Posterior cingulate gyrus (tissue), 11 donors: Measurements from ENCODE around the gene SYT8.
"Not testable (repeated sequence)": the region's sequence is repeated elsewhere in the genome, so short reads cannot be mapped to it uniquely, and the experiment has no call there.

Source experiments
- DNase-seq, 10 donors: peaks; one replicate each; pipeline versions ENCODE4 v3.0.0 to v3.0.0-alpha.2; 2020 to 2021; ENCODE audit warnings: mixed read lengths in 3 of 10
- intact Hi-C: fragments of 100-400 bp; cut with DNase I; formaldehyde crosslinking; loops from one replicate; pipeline ENCODE4 v1.15.1; 2023

The SYT8 gene

GRCh38 chr11:1834779-1835670, at the start of gene SYT8:
TSS of gene SYT8 (plus strand) at chr11:1834990. CDS start at chr11:1835106, 116 bp downstream.
- intact Hi-C loops = no loop called here
- DNase-seq = peak in 3 of 10 donors; percentile 50 to 81 (median 72)

DNA sequence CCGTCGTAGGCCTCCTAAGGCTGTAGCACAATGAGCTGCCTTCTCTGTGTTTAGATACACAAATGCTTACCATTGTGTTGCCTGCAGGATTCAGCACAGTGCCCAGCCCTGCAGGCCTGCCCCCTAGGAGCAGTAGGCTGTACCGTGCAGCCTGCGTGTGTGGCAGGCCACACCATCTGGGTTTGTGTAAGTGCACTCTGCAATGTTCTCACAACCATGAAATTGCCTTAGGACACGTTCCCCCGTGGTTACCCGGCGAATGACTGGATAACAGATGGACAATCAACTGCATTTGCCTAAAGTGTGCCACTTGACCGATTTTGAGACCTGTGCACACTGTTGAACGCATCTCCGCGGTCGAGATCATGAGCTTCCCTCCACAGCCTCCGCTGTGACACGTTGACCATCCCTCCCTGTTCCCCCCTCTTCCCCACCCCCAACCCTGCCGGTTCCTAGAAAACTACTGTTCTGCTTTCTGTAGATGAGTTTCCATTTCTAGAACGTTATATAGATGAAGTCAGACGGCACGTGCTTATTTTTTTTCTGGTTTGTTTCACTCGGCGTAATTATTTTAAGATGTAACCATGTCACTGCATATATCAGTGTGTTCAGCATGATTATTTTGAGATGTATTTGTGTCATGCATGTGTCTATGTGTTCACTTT, 48.9 kb upstream of the SYT8 start:
- intact Hi-C loops = no loop called here
- peak in 1 of 10 donors; percentile 46 for DNase-seq

DNA sequence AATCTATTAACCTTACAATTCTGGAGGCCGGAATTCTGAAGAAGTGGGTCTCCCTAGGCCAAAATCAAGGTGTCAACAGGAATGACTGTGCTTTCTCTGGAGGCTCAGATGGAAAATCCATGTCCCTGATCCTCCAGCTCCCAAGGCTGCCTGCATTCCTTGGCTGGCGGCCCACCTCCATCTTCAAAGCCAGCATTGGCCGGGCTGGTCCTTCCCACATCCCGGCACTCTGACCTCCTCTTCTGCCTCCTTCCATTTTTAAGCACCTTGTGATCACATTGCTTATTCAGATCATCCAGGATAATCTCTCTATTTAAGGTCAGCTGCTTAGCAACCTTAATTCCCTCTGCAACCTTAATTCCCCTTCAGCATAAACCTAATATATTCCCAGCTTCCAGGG, 48.3 kb upstream of the SYT8 start:
- peak in 1 of 10 donors; percentile 24 for DNase-seq
- intact Hi-C loops = no loop called here

- DNase-seq = peak in 1 of 10 donors; percentile 37
- intact Hi-C loops = no loop called here
These were observed 42.9 kb upstream of the SYT8 start for GRCh38 chr11:1791912-1792311.

DNA sequence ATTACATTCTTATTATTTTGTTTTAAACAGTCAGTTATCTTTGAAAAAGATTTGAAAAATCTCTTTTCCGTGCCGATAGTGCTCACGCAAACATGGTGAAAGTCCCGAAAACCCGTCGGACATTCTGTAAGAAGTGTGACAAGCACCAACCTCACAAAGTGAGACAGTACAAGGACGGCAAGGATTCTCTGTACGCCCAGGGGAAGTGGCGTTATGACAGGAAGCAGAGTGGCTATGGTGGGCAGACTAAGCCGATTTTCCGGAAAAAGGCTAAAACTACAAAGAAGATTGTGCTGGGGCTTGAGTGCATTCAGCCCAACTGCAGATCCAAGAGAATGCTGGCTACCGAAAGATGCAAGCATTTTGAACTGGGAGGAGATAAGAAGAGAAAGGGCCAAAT, 42.3 kb upstream of the SYT8 start:
- intact Hi-C loops = no loop called here
- DNase-seq = peak in 1 of 10 donors; percentile 21

GRCh38 chr11:1793081-1793480, 41.7 kb upstream of the SYT8 start:
- intact Hi-C loops = no loop called here
- DNase-seq = no peak

DNA sequence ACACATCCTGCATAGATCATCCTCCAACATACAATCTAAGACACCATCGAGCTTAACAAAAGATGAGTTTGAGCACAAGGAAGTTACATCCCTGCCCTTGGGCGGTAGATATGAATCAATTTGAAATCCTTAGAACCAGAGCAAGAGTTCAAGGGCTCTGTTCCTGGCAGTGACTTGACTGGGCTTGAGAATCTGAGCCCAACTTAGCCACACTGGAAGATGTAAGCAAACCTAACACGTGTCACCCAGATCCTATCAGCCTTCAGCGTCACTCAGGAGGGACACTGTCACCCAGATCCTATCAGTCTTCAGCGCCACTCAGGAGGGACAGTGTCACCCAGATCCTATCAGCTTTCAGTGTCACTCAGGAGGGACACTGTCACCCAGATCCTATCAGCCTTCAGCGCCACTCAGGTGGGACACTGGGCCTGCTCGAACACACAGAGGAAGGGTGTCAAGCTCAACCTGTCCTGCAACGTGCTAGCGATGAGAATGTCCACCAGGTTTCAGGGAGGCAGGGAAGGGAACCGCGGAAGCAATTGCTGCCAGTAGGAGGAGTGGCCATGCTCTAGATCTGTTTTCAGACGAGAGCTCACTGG, 38.3 kb upstream of the SYT8 start:
- intact Hi-C loops = no loop called here
- peak in 1 of 10 donors; percentile 35 for DNase-seq

GRCh38 chr11:1797391-1798125, 37.2 kb upstream of the SYT8 start:
- DNase-seq = peak in 1 of 10 donors; percentile 62
- intact Hi-C loops = no loop called here

DNA sequence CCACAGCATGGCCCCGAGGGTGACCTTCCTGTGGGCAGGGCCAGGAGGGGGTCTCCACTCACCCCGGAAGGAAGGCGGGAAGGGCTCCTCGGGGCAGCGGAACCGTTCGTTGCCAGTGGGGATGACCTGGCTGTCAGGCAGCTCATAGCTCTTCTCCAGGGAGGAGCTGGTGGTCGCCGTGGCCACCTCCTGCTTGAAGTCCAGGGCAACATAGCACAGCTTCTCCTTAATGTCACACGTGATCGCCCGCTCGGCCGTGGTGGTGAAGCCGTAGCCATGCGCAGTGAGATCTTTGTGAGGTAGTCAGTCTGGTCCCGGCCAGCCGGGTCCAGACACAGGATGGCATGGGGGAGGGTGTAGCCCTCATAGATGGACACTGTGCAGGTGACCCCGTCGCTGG, 31.5 kb upstream of the SYT8 start:
- DNase-seq = peak in 1 of 10 donors; percentile 58
- intact Hi-C loops = no loop called here

GRCh38 chr11:1803835-1804519, 30.8 kb upstream of the SYT8 start:
- intact Hi-C loops = not testable (repeated sequence)
- DNase-seq = peak in 1 of 10 donors; percentile 72

DNA sequence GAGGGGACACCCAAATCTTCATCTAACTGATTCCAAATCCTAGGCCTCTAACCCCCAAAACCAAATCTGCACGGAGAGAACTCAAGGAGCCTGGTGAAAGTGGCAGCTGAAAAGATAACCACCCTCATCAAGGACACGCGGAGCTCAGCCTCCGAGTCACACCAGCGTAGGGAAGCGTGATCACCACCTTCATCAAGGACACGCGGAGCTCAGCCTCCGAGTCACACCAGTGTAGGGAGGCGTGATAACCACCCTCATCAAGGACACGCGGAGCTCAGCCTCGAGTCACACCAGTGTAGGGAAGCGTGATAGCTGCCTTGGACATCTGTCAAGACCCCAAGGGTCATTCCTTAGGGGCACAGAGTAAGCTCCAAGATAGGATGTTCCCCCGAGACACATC, 29.3 kb upstream of the SYT8 start:
- DNase-seq = peak in 1 of 10 donors; percentile 34
- intact Hi-C loops = no loop called here

DNA sequence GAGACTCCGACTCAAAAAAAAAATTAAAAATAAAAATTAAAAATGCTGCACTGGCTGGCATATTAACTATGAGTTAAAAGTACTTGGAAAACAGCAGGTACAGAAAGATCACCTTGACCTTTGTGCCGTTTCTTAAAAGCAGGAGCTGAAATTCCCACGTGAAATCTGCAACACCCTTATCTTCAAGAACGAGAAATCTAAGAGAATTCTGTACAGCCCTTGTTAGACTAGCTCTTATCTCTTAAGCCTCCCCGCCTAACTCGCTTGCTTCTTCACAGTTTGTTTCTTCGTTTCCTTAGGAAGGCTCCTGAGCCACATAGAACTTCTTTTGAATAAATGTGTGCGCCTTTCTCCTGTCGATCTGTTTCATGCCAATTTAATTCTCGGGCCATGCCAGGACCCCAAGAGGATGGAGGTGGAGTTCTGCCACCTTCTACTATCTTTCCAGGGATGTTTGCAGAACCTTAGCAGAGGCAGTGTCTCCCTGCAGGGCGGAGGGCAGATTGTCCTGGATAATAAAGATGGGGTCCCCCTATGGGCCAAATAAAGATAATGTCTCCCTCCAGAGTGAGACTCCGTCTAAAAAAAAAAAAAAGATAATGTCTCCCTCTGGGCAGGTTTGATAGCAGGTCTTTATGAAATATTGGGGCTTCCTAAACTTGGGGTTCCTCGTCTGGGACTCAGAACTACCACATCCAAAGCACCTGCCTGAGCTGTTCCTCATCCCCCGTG, 27.4 kb upstream of the SYT8 start:
- DNase-seq = no peak
- intact Hi-C loops = no loop called here

DNA sequence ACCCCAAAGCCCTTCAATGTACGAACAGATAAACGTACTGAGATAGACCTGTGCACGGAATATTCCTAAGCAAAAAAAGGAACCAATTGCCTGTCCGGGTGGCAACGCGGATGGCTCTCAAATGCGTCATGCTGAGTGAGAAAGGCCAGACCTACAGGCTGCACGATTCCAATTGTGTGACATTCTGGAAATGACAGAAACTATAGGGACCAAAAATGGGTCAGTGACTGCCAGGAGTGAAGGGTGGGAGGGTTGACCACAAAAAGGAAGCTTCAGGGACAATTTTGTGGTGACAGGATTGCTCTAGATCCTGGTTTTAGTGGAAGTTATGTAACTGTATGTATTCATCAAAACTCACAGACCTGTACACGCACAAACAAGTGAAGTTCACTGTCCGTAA, 24.0 kb upstream of the SYT8 start:
- intact Hi-C loops = no loop called here
- peak in 1 of 10 donors; percentile 32 for DNase-seq

GRCh38 chr11:1812274-1812673, 22.5 kb upstream of the SYT8 start:
- no peak for DNase-seq
- intact Hi-C loops = no loop called here

- intact Hi-C loops = no loop called here
These were observed 22.0 kb upstream of the SYT8 start for GRCh38 chr11:1812801-1813200.

DNA sequence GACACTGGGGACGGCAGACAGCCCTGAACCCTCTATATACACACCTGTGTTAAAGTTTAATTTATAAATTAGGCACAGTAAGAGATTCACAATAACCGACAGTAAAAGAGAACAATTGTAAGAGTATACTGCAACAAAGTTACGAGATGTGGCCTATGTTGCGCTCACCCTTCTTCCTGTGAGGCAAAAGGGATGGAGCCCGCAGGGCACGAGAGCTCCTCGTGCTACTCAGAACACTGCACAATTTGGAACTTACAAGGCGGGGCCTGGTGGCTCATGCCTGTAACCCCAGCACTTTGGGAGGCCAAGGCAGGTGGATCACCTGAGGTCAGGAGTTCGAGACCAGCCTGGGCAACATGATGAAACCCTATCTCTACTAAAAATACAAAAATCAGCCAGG, 21.4 kb upstream of the SYT8 start:
- intact Hi-C loops = not testable (repeated sequence)
- DNase-seq = peak in 2 of 10 donors; percentile 30 to 49

More at GRCh38 chr11:1812801-1813200, 22.0 kb upstream of the SYT8 start:
- peak in 1 of 10 donors; percentile 30 for DNase-seq

DNA sequence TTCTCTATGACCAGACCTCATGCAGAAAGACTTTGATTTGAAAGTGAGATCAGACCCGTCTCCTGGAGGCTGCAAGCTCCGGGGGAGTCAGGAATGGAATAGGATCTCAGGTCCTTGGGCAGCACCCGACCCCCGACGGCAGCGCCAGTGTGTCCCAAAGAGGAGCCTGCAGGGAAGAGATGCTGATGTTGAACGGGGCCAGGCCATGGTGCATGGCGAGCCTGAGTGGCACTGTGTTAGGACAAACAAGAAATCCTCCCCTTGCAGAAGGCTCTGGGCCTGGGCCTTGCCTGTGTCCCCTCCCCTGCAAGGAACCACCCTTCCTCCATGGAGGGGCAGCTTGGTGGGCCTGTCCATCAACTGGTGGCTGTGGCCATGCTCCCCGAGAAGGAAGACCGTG, 20.1 kb upstream of the SYT8 start:
- intact Hi-C loops = no loop called here

GRCh38 chr11:1815311-1815710, 19.5 kb upstream of the SYT8 start:
- peak in 1 of 10 donors; percentile 57 for DNase-seq
- intact Hi-C loops = no loop called here

More for the DNA sequence above, 20.1 kb upstream of the SYT8 start:
- peak in 1 of 10 donors; percentile 66 for DNase-seq

- peak in 1 of 10 donors; percentile 62 for DNase-seq
- intact Hi-C loops = no loop called here
These were observed 19.0 kb upstream of the SYT8 start for GRCh38 chr11:1815751-1816150.
